ENCODE data around the gene RASAL2.
"Not testable (repeated sequence)": the region's sequence is repeated elsewhere in the genome, so short reads cannot be mapped to it uniquely, and the experiment has no call there.

The RASAL2 gene

DNA sequence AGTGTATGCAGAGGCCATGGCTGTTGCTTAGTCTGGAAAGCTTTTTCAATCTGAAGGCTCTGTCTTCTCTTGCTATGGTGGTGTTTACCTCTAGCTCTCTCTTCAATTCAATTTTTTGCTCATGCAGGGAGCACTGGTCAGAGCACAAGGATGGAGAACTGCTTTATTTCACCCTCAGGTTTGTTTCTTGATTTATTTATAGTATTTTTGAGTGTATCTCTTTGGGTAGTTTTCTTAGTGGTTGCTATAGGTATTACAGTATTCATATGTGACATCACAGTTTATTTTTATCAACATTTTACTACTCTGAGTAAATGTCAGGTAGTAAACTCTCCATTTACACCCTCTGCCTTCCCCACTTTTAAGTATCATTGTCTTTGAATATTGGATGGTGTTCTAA, 147.9 kb downstream of the RASAL2 start:
- DNase-seq = no peak

DNA sequence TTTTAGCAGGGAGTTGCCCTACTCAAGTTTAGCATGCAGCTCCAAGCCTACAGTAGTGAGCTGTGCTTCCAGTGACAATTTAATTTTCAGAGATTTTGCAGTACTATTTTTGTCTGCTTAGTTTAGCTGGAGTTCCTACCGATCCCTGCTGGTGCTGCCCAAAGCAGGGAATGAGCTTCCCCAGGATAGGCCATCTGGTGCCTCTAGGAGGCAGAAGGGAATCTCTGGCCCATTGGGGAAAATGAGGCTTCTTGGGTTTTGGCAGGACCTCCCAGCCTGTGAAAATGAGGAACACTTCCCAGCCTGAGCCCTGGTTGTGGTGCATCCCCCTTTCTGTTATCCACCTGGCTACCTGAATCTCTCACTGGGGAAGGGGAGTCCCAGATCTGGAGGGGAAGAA, 149.2 kb downstream of the RASAL2 start:
- DNase-seq = no peak

DNA sequence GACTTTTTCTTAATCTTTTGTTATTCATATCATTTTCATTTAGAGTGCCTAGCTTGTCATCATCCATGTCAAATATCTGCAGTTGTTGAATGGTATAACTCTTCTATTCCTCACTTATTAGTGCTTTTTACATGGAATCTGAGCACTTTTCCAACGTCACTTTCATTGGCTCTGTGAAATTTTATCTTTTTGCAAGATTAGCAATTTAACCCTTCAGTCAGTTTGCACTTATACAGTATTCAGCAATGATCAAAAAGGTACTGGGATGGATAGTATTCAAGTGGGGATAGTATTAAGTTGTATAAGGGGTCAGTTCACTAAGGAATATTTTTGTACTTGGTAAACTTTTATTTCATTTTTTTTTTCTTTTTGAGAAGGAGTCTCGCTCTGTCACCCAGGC, 150.0 kb downstream of the RASAL2 start:
- no peak for DNase-seq

DNA sequence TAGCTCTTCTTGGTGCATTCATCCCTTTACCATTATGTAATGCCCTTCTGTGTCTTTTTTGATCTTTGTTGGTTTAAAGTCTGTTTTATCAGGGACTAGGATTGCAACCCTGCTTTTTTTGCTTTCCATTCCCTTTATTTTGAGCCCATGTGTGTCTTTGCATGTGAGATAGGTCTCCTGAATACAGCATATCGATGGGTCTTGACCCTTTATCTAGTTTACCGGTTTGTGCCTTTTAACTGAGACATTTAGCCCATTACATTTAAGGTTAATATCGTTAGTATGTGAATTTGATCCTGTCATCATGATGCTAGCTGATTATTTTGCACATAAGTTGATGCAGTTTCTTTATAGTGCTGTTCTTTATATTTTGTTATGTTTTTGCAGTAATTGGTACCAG, 154.4 kb downstream of the RASAL2 start:
- not testable (repeated sequence) for DNase-seq

DNA sequence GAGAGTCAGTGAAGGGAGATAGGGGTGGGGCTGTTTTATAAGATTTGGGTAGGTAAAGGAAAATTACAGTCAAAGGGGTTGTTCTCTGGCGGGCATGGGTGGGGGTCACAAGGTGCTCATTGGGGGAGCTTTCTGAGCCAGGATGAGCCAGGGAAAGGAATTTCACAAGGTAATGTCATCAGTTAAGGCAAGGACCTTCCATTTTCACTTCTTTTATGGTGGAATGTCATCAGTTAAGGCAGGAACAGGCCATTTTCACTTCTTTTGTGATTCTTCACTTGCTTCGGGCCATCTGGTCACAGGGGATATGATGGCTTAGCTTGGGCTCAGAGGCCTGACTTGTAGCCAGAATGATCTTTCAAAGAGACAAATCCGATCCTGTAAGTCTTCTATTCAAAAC, 159.7 kb downstream of the RASAL2 start:
- DNase-seq = not testable (repeated sequence)

DNA sequence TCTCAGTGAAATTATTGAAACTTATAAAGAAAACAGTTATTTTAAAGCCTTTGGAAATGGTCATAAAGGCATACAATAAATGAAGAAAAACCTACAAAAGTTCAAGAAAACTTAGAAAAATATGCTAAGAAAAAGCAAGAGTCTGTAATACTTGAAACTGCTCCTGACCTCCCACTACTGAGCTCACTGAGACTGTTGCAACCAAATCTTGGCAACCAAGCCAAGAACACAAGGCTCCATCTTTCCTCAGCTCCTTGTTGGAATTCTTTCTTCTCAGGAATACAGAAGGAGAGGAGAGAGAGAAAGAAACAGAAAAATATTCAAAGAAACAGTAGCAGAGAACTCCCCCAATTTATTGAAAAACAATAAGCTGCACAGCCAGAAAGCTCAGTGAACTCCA, 160.5 kb downstream of the RASAL2 start:
- DNase-seq = no peak

DNA sequence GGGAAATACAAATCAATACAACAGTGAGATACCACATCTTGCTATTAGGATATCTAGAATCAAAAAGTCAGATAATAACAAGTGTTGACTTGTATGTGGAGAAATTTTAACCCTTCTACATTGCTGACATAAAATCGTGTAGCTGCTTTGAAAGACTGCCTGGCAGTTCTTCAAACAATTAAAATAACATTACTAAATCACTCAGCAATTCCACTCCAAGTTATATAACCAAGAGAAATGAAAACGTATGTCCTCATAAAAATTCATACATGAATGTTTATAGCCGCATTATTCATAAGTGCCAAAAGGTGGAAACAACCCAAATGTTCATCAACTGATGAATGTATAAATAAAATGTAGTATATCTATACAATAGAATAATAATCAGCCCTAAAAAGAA, 164.6 kb downstream of the RASAL2 start:
- no peak for DNase-seq

DNA sequence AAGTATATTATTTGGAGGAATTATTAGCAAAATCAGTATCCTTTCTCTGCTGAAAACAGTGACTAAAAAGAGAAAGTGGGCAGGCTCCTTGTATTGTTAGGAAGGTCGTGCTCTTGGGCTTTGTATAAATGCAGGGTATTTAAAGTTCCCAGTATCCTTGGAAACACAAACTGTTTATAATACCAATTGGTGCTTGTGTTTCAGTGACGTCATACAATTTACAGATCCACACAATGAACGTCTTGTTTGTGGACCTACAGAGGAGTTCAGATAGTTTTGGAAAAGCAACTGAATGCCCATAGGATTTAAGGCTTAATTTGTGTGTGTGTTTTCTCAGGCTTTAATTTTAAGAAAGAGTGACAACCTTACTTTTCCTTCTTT, 168.2 kb downstream of the RASAL2 start:
- DNase-seq = no peak

DNA sequence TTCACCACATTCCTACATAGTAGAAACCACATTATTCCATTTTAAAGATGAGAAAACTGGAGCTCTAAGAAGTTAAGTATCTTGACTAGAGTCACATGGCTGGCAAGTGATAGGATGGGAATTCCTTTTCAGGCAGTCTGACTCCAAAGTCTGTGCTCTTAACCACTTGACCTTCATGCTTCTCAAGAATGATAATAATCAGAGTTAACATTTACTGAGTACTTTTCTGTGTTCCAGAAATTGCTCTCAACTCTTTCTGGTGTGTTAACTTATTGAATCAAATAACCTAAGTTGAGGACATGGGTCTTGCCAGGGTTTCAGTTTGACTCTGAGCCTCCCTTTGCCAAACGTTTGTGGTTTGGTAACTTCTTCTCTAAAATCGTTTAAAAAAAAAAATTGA, 169.4 kb downstream of the RASAL2 start:
- DNase-seq = no peak

DNA sequence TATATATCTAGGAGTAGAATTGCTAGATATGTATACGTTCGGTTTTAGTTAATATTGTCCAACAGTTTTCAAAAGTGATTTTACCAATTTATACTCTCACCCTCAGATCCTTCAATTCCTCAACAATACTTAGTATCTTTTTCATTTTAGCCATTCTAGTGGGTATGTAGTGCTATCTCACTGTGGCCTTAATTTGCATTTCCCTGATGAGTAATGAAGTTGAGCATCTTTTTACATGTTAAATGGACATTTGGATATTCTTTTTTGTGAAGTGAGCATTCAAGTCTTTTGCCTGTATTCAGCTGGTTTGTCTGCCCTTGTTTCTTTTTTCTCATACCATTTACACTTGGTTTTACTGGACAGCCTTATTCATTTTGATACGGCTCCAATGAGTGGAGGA, 172.2 kb downstream of the RASAL2 start:
- DNase-seq = no peak

DNA sequence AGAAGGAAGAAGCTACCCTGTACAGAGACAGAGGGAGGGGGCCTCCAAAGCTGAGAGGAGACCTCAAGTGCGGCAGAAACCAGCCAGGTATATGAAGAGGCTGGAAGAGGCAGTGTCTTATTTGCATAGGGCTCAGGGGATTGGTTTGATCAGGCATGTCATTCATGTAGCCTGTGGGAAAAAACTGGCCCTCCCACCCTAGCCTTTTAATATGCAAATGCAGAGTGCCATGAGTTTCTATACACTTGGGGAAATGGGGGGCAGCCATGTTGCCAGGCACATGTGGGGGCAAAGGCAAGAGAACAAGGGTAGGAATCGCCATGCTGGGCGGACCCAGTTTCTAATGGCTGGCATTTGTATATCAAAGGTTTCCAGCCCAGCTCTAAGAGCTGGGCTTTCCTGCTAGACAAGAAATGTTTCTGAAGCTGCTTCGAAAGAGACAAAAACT, 172.7 kb downstream of the RASAL2 start:
- no peak for DNase-seq

DNA sequence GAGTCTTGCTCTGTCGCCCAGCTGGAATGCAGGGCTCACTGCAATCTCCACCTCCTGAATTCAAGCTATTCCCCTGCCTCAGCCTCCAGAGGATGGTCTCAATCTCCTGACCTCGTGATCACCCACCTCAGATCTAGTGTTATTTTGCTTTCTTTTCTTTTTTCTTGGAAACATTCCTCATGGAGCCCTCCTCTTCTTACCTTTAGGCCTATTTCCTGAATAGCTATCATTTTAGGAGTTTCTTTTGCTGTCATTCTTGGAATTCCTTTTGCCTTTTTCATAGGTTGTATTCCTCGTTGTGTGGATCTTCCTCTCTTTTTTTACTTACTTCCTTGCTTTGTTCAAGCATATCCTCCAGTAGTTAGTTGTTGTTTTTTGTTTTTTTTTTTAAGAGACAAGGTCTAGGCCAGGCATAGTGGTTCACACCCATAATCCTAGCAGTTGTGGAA, 173.8 kb downstream of the RASAL2 start:
- no peak for DNase-seq

DNA sequence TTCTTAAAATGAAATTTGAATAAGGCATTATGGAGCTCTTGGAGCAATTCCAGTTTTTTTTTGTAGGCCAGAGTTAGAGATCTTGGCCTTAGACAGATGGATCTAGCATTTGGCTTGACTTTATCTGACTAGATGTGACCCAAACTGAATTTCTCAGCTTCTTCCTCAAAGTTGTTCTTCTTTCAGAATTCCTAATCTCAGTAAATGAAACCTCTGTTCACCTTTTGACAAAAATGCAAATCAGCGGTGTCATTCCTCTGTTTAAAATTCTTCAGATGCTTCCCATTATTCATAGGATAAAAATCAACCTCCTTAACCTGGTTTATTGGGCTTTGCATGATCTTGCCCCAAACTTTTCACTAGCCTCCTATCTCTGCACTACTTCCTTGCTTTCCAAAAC, 177.6 kb downstream of the RASAL2 start:
- no peak for DNase-seq

DNA sequence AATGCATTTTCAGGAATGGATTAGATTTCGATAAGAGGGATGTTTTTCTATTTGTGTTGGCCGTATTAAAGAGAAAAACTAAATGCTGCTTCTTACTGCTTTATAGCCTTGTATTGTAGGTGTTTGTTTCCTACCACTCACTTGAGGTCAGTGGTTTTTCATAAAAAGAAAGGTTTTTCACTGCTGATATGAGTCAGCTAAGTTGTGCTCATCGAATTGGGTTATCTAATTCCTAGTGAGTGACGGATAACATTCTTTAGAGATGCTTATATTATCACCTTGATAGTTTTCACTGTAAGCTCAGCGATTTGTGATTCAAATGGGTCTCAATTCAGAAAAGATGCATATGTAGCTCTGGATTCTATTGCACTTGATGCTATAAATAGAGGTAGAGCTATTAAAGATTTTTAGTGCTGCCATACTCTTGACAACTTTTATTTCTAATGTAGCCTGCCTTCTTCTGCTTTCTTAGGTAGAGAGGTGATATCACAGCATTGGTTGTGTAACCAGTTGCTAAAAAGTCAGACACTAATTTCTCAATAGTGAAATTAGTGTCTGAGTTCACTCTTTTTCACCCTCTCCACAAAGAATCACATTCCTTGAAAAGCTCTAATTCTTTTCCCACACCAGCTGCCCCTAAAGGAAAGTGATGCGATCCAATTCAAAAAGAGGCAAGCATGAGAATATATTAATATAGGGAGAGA, 180.0 kb downstream of the RASAL2 start:
- no peak for DNase-seq

DNA sequence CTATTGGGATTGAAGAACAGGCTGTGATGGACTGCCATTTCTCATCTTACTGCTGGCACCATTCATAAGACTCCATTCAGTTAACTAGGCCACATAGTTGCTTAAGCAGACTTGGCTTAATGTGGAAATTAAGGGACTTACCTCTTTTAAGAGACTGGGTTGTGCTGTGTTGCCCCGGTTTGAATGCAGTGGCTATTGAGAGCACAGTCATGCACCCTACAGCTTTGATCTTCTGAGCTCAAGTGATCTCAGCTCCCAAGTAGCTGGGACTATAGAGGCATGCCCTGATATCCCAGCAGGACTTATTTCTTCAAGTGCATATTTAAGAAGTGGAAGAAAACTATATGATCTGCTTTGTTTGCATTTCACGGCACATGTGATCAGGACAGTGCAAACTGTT, 181.1 kb downstream of the RASAL2 start:
- no peak for DNase-seq

DNA sequence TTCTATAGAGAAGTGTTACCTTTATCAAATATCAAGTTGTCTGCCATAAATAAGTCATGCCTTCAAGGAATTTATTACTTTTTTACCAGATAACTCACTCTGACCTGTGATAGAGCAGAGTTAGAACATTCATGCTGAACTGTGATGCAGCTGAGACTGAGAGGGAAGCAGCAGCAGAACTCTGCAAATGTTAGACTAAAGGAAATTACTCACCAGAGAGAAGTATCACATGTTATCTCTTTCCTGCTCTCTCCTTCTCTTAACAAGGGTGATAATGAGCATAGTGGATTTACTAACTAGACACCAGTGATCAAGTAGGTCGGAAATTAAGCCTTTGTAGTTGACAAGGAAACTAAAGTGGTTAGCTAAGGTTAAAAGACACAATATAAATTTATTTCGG, 181.6 kb downstream of the RASAL2 start:
- DNase-seq = no peak

DNA sequence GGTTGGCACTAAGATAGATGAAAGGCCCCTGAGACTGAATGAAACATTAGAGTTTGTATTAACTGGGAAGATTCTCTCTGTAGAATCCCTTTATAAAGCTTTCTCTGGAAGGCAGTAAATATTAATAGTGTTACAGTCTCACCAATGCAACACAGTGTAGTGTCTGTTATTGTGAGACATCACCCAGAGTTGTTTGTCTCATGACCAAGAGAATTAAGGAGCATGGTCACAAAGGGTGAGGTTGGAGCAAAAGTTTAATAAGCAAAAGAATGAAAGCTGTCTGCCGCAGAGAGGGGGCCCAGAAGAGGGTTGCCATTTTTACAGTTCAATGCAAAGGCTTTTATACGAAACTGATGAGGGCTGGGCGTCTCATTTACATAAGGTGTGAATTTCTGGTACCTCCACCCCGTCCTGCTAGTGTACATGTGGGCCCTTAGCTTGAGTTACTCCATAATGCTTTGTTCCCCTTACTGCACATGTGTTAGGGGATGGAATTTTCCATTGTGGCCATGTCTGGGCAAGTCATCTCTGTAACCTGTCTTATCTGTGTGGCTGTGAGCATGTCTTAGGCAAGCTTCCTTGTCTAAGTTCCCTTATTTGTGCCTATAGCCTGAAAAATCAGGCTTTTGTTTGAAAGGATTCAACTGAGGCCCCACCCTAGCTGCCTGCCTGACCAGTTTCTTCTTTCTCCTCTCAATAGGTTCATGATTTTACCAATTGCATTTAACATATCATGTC, 184.1 kb downstream of the RASAL2 start:
- no peak for DNase-seq

DNA sequence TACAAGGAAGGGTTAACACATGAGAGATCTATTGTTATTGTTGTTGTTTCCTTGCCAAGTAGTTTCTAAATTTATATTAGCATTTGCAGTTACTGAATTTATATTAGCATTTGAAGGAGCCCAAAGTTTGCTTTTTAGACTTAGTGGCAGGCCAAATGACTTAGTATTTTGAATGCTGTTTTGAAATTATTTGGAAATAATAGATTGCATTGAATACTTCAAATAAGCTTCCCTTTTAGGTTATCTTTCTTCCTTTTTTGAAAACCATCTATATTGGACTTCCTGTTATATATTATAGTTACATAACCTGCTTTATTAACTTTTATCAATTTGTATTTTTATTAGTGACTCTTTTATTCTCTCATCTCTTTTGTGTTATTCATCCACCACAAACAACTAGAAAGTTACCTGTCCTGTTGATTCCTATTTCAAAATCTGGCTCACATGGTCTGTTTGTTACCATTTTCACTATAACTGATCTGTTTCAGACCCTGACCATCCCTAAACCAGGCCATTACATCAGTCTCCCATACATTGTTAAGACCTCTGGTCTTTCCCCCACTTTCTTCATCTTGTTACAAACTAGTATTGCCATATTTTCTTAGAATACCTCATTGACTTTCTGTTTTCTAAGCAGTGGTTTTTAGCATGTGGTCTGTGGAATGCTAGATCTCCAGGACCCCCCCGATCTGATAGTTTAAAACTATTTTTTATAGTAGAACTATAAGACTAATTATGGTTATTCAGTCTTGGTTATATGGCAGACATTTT, 185.2 kb downstream of the RASAL2 start:
- DNase-seq = no peak

DNA sequence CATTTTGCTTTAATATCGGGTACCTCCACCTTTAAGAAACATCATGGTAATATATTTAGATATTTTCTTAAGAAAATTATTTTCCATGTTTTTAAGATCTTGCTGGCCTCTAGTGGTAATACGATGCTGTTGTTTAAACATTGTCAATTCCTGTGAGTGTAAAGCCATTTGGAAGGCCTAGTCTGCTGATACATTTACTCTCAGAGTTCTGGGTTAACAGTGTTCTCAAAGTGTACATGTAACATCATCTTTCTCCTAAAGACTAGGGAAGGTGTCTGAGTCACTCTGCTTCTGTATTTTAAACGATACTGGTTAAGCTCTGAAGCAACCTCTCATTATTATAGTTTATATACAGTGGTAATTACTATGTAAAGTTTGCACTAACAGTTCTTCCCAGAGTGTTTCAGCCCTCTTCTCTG, 189.1 kb downstream of the RASAL2 start:
- DNase-seq = no peak

DNA sequence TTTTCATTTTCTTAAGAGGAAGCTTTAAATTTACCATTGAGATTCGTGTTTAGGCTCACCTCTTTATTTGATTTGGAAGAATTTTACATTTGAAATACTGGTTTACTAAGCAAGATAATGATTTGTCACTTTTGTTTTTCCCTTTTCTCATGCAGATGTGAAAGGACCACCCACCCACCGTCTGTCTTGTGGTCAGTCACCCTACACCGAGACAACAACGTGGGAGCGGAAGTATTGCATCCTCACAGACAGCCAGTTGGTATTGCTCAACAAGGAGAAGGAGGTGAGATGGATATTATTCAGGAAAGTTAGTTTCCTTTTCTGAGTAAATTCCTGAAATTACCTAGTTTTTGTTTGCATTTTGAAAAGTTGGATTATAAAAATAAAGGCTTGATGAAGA, 189.5 kb downstream of the RASAL2 start:
- DNase-seq = no peak

DNA sequence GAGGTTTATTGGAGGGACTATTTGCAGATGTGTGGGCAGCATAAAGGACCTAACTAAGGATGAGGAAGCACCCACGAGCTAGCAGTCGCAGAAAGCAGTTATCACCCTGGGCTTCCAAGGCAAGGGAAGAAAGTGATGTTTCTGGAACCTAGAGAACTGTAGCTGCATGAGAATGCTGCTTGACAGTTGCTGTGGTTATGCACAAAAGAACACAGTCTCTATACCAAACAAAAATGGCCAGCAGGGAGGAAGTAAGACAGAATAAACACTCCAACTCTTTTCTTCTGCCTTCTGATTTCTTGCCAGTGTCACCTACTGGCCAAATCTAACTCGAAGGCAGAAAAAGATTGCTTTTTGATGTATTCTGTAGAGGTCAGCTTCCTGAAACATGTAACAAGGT, 190.2 kb downstream of the RASAL2 start:
- no peak for DNase-seq

DNA sequence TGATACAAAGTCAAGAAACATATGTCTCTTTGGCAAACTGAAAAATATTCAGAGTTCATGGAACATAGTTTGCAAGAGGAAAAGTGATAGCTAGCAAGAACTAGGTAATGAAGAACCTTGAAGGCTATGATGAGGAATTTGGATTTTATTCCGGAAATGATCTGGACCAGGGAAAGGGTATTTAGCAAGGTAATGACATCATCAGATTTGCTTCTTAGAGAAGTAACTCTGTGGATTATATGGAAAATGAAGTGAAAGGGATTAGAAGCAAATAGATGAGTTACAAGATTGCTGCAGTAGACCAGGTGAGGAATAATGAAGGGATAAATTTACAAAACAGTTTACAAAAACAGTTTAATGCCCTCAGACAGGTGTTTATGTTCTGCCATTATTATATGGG, 197.3 kb downstream of the RASAL2 start:
- no peak for DNase-seq

DNA sequence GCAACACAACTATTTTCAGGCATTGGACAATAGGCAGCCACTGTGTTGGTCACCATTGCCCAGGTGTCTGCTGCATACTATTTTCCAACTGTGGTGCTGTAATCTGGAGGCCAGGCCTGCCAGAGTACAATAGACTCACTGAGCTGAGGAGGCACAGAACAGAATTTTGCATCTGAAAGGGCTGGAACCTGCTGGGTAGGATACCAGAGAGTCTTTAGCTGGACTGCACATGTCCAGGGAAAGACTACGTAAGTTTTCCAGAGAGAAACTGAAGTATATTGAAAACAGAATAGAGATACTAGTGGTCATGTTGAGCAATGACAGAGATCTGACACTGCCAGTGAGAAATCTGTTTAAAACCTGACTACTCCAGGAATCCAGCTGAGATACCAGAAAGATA, 200.8 kb downstream of the RASAL2 start:
- no peak for DNase-seq

DNA sequence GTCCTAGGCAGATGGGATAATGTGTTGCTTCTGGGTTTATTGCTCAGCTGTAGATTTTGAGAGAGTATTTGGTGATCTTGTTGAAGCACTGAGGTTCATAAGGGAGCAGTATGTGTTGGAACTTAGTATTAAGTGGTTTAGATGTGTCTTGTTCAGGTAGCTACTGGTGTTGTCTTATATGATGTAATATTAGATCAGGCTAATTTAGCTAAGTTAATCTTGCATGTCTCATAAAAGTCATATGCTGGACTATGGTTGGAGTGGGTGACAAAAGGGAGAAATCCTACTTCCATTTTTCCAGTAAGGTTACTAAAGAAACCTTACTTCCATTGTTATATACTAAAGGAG, 206.4 kb downstream of the RASAL2 start:
- DNase-seq = no peak
